Lung (tissue), 12 donors: ENCODE results near the gene SLC25A45. TPM values are rescaled to one million over a fixed set of nuclear protein-coding genes. Genes with fewer than 3 reads are reported as not detected.

Experiments
- ATAC-seq: fragments of 200-7000 bp; cut with Tn5 transposase; one replicate; pipeline ENCODE4 v1.9.1; 2020; ENCODE audit warnings: moderate number of reproducible peaks; ENCODE audit not compliant: insufficient read depth, low FRiP score
- DNase-seq, 3 donors: peaks; one replicate each; pipeline ENCODE4 v3.0.0-alpha.2; 2013 to 2017
- H3K27ac ChIP-seq, 2 donors: one replicate each; pipeline ENCODE4 v1.5.1; 2013; ENCODE audit warnings: mild to moderate bottlenecking in 2 of 2, moderate library complexity in 2 of 2, control low read depth in 1 of 2, inconsistent platforms in 1 of 2, low read depth in 1 of 2, low read length in 1 of 2
- H3K27me3 ChIP-seq, 3 donors: one replicate each; pipeline ENCODE4 v1.5.1; 2013; ENCODE audit warnings: low read length in 2 of 3; ENCODE audit not compliant: control insufficient read depth in 3 of 3, insufficient read depth in 3 of 3
- H3K36me3 ChIP-seq, 4 donors: one replicate each; pipeline ENCODE4 v1.5.1; 2013; ENCODE audit warnings: low read length in 4 of 4, mild to moderate bottlenecking in 1 of 4, moderate library complexity in 1 of 4; ENCODE audit not compliant: control insufficient read depth in 4 of 4, insufficient read depth in 4 of 4
- H3K4me1 ChIP-seq, 5 donors: one replicate each; pipeline ENCODE4 v1.5.1; 2013; ENCODE audit warnings: low read length in 5 of 5, mild to moderate bottlenecking in 2 of 5, moderate library complexity in 1 of 5; ENCODE audit not compliant: control insufficient read depth in 5 of 5, insufficient read depth in 5 of 5
- H3K4me3 ChIP-seq: one replicate; pipeline ENCODE4 v1.5.1; 2013; ENCODE audit warnings: mild to moderate bottlenecking, control low read depth, moderate library complexity
- H3K9ac ChIP-seq, 2 donors: one replicate each; pipeline ENCODE4 v1.5.1; 2013; ENCODE audit warnings: low read length in 2 of 2, control low read depth in 1 of 2; ENCODE audit not compliant: insufficient read depth in 1 of 2
- H3K9me3 ChIP-seq, 4 donors: one replicate each; pipeline ENCODE4 v1.5.1; 2013; ENCODE audit warnings: low read length in 3 of 4, mild to moderate bottlenecking in 1 of 4, moderate library complexity in 1 of 4; ENCODE audit not compliant: control insufficient read depth in 4 of 4, insufficient read depth in 3 of 4
- WGBS, 2 donors: extraction: QIAGEN DNeasy Blood & Tissue Kit; methylation state at CpG; one replicate each; pipeline ENCODE4 v1.1.7; 2013; 5-methylcytosine and 5-hydroxymethylcytosine counted together
- polyA plus RNA-seq, 2 donors: library from polyadenylated mRNA; stranded (reverse); fragments of 200-250 nt; gene quantifications; one replicate each; pipeline ENCODE4 v1.2.1, GENCODE V29; 2013
- total RNA-seq, 2 donors: library from RNA; depleted of rRNA in 1 of 2; stranded (reverse); fragments of >200 nt in 1 of 2; gene quantifications; one replicate each; pipeline ENCODE4 v1.2.1, GENCODE V29; 2014 to 2021
- TF ChIP-seq, protein P1 (sequence below): IDR thresholded peaks from 2 replicates; pipeline ENCODE4 v1.5.1; 2012; ENCODE audit warnings: mild to moderate bottlenecking; ENCODE audit errors: control extremely low read depth, extremely low read depth
- donor health status: control.
- donor health status: control.
- donor health status: Bipolar disorder and iron deficiency.
- donor health status: healthy.
- donor health status: DM: yes; HTN: yes; CAD: no.

Gene SLC25A45
- total and polyA plus RNA-seq, 4 donors: 5.5 to 15.6 (median 8.1) TPM

DNA sequence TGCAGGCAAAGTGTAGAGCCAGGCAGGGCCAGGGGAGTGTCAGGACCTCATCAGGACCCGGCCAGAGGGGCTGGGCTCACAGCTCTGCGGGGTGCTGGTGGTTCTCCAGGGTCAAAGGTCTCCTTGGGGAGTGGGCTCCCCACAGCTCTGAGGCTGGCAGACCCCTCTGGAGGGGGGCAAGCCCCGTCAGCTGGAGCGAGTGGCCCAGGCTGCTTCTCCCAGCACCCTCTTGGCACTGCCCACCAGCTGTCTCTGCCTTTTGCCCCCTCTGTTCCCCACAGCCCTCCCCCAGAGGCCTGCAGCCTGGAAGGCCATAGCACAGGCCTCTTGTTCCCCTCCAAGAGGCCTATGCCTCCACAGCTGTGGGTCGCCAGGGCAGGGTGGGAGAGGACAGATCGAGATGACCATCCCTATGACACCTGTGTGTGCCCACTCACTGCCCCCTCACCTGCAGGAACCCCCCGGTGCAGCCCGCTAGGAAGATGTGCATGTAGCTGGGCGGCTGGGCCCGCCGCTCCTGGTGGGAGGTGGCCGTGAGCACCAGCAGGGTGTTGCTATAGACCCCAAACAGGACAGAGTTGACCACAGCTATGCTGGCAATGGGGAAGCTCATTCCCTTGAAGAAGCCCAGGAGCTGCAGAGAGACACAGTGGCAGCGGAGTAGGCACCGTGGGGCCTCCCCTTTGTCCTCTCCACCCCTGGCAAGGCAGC is 3.4 kb downstream of the SLC25A45 start:
- ATAC-seq (no peak), DNase-seq (no peak)
- no peak overlapping the region for H3K27ac ChIP-seq
- 93 to 94% methylated on average over 14 of the region's 14 CpGs for WGBS, 2 donors
- no peaks in the 10 kb centered on the region for H3K9me3 ChIP-seq
- H3K9ac ChIP-seq: no peak overlapping the region
- TF ChIP-seq, protein P1, sequence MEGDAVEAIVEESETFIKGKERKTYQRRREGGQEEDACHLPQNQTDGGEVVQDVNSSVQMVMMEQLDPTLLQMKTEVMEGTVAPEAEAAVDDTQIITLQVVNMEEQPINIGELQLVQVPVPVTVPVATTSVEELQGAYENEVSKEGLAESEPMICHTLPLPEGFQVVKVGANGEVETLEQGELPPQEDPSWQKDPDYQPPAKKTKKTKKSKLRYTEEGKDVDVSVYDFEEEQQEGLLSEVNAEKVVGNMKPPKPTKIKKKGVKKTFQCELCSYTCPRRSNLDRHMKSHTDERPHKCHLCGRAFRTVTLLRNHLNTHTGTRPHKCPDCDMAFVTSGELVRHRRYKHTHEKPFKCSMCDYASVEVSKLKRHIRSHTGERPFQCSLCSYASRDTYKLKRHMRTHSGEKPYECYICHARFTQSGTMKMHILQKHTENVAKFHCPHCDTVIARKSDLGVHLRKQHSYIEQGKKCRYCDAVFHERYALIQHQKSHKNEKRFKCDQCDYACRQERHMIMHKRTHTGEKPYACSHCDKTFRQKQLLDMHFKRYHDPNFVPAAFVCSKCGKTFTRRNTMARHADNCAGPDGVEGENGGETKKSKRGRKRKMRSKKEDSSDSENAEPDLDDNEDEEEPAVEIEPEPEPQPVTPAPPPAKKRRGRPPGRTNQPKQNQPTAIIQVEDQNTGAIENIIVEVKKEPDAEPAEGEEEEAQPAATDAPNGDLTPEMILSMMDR: no peak
- H3K36me3 ChIP-seq: no peaks in the 10 kb centered on the region
- no peaks in the 10 kb centered on the region for H3K27me3 ChIP-seq
- no peak overlapping the region for H3K4me3 ChIP-seq
- H3K4me1 ChIP-seq: peaks cover 0 to 21% (median 12%) of the 10 kb centered on the region in 5 donors

DNA sequence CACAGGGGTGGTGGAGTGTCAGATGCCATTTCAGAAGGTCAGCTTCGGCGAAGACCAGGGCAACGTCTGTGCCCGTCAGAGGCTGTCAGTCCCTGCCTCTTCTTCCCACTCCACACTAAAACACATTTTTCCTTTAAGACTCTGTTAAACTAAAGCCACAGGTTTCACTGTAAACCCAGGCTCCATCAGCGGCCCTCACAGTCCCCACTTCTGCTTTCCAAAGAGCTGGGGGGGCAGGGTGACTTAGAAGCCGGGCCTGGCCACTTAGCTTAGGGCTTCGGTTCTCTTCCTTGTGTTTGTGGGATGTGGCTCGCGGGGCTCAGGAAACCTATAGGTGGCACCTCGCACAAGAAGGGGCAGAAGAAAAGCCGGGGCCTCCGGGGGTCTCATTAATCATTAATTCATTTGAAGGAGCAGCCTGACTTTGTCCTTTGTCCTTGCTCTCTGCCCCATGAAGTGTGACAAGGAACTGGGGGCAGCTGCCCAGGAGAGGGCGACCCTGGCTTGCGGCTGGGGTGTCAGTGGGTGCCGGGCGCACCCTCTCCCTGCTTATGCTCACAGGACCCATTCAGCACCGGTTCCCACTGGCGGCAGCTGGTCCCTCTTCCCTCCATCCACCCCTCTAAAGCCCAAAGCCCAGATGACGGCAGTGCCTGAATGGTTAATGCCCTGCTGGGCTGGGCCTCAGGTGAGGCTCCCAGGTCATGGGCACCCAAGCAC is 4.1 kb downstream of the SLC25A45 start:
- TF ChIP-seq, protein P1: no peak
- no peaks in the 10 kb centered on the region for H3K27me3 ChIP-seq
- no peaks in the 10 kb centered on the region for H3K36me3 ChIP-seq
- H3K4me1 ChIP-seq: peaks cover 0 to 21% (median 9%) of the 10 kb centered on the region in 5 donors
- H3K27ac ChIP-seq: no peak overlapping the region
- 53 to 71% methylated on average over 19 of the region's 19 CpGs for WGBS, 2 donors
- no peak overlapping the region for H3K9ac ChIP-seq
- H3K9me3 ChIP-seq: no peaks in the 10 kb centered on the region
- H3K4me3 ChIP-seq: no peak overlapping the region
- DNase-seq (peak in 1 of 3 donors; percentile 53), ATAC-seq (no peak)

GRCh38 chr11:65377777-65378176 is 4.7 kb downstream of the SLC25A45 start:
- H3K36me3 ChIP-seq: no peaks in the 10 kb centered on the region
- TF ChIP-seq, protein P1: no peak
- peaks cover 0 to 17% (median 6%) of the 10 kb centered on the region in 5 donors for H3K4me1 ChIP-seq
- H3K9ac ChIP-seq: no peak overlapping the region
- no peak overlapping the region for H3K27ac ChIP-seq
- H3K9me3 ChIP-seq: no peaks in the 10 kb centered on the region
- DNase-seq (no peak), ATAC-seq (no peak)
- H3K27me3 ChIP-seq: no peaks in the 10 kb centered on the region
- 88 to 94% methylated on average over 8 of the region's 8 CpGs for WGBS, 2 donors
- no peak overlapping the region for H3K4me3 ChIP-seq
